HG02870 (cell line): Measurements from ENCODE around the gene TTLL11.
"Not testable (repeated sequence)": the region's sequence is repeated elsewhere in the genome, so short reads cannot be mapped to it uniquely, and the experiment has no call there.

Experiments
- ATAC-seq: cut with Tn5 transposase; IDR thresholded peaks from one replicate; pipeline ENCODE4 v1.9.1; 2021; ENCODE audit warnings: mild to moderate bottlenecking, moderate library complexity; ENCODE audit not compliant: unreplicated experiment

TTLL11 gene

GRCh38 chr9:122125509-122126330 lies 32.6 kb upstream of the TTLL11 start:
- ATAC-seq, result no peak

- ATAC-seq, result peak; percentile 69
Measured at GRCh38 chr9:122125158-122125508, 32.0 kb upstream of the TTLL11 start.

DNA sequence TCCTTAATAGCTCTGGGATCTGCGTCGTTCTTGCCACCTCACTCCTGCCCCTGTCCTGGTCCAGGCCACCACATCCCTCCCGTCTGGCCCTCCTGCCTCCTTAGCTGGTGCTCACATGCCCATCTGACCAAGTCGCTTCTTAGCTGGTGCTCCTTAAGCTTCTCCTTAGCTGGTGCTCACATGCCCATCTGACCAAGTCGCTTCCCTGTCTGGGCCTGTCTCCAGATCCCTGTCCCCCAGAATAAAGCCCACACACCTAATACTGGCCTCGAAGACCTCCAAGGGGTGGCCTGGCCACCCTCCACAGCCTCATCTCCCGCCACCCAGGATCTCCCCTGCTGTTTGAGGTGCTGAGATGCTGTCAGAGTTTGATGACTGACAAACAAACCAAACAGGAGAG lies 31.4 kb upstream of the TTLL11 start:
- no peak for ATAC-seq

DNA sequence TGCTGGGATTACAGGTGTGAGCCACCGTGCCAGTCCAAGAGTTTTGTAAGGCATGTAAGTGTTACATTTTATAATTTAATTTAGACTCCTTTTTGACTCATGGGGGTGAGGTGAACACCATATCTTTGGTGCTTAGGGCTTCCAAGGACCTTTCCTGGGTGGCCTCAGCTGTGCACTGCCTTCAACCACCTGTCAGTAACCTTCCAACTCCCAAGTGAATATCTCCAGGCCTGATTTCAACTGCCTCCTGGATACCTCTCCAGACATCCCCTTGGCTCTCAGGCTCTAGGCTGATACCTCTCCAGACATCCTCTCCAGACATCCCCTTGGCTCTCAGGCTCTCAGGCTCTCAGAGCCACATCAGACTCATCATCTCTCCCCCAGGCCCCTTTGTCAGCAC lies 30.9 kb upstream of the TTLL11 start:
- ATAC-seq, result no peak

GRCh38 chr9:122122903-122123632 lies 30.0 kb upstream of the TTLL11 start:
- ATAC-seq, result peak; percentile 46

DNA sequence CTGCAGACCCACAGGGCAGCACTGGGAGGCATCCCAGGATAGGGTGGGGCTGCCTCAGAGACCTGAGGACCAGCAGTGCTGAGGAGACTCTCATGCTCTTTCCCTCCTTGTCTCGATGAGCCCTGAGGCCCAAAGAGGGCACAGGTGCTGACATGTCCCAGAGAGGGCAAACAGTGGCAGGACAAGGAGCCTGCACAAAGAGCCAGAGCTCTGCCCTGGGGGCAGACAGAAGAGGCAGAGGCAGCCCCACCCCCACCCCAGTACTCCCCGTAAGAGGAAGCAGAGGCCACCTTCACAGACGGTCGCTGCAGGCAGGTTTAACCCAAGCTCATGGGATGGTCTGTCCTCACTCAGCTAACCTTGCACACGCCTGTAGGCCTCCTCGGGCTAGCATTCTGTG lies 29.4 kb upstream of the TTLL11 start:
- ATAC-seq, result no peak

DNA sequence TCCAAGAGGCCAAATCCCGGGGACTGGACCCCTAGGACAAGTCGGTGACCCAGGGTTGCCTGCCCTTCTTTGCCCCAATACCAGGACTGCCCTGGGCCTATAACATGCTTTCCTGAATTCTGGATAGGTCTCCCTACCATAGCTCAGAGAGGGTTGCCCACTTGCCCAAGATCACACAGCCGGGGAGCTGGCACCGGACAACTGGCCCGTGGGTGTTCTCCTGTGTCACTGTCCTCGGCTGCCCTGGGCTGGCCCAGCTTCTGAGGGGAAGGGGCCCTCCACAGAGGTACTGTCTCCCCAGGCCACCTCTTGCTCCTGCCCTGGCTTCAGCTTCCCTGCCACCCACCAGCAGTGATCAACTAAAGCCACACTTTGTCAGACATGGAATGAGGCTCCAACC lies 28.8 kb upstream of the TTLL11 start:
- ATAC-seq, result no peak

GRCh38 chr9:122121391-122121790 lies 28.3 kb upstream of the TTLL11 start:
- no peak for ATAC-seq

GRCh38 chr9:122120316-122121071 lies 27.4 kb upstream of the TTLL11 start:
- ATAC-seq, result no peak

DNA sequence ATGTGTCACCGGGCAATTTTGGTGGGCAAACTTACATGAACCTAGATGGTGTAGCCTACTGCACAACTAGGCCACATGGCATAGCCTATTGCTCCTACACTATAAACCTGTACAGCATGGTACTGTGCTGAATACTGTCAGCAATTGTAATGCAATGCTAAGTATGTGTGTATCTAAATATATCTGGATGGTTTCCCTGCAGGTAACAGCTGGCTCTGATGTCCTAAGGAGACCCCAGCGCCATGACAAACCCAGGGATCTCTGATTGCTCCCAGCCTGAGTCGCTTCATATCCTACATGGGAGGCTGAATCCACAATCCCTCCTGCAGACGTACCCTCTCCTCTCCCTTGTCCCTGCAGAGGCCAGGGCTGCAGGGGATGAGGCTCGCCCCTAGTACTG lies 26.6 kb upstream of the TTLL11 start:
- no peak for ATAC-seq

DNA sequence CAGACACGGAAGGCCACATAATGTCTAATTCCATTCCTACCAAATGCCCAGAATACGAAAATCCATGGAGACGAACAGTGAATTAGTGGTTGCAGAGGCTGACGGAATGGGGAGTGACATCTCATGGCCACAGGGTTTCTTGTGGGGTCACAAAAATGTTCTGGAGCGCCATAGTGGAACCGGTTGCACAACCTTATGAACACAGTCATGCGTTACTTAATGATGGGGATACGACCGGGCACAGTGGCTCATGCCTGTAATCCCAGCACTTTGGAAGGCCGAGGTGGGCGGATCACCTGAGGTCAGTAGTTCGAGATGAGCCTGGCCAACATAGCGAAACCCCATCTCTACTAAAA lies 26.0 kb upstream of the TTLL11 start:
- ATAC-seq, result no peak

GRCh38 chr9:122118343-122119165 lies 25.4 kb upstream of the TTLL11 start:
- ATAC-seq, result no peak

GRCh38 chr9:122117241-122117640 lies 24.1 kb upstream of the TTLL11 start:
- ATAC-seq, result not testable (repeated sequence)

DNA sequence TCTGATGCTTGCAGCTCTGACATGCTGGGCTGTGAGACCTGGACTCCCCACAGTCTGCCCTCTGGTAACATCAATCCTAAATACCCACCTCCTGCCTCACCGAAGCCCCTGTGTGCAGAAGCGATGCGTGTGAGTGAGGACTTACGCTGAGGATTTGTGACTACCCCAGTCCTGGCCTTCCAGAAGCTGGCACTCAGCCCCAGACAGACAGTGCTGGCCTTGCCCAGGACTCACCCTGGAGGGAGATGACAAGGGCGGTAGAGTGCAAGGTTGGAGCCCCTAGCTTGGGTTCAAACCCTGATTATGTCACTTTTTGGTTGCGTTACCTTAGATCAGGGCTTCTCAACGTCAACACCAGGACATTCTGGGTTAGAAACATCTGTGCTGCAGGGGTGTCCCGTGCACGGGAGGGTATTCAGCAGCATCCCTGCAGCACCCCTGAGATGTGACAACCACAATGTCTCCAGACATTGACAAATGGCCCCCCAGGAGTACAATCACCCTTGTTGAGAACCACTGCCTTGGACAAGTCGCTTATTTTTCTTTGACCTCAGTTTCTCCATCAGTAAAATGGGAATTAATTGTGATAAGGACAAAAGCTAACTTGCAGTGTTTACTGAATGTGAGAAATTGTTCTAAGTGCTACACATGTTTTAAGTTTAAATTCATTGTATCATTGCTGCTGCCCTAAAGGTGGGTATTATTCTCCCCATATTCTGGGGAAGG lies 23.5 kb upstream of the TTLL11 start:
- no peak for ATAC-seq

DNA sequence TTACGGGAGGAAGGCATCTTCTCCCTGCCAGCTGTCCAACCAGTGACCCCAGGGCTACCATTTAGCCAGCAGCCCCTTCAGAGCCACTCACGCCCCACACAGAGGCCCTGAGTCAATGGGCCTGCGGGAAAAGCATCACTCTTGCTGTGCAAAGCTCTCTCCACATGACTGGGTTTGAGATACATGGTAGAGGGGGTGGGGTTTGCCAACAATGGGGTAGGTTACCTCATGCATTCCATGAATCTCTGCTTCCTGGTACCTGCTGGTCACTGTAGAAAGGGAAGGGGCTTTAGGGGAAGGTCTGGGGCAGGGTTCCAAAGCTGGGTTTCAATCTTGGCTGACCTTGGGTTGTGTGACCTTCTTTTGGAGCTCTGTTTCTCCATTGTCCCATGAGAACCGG lies 22.9 kb upstream of the TTLL11 start:
- ATAC-seq, result no peak

GRCh38 chr9:122115176-122116035 lies 22.3 kb upstream of the TTLL11 start:
- no peak for ATAC-seq

GRCh38 chr9:122113574-122113973 lies 20.5 kb upstream of the TTLL11 start:
- ATAC-seq, result no peak

GRCh38 chr9:122112238-122112637 lies 19.1 kb upstream of the TTLL11 start:
- no peak for ATAC-seq

DNA sequence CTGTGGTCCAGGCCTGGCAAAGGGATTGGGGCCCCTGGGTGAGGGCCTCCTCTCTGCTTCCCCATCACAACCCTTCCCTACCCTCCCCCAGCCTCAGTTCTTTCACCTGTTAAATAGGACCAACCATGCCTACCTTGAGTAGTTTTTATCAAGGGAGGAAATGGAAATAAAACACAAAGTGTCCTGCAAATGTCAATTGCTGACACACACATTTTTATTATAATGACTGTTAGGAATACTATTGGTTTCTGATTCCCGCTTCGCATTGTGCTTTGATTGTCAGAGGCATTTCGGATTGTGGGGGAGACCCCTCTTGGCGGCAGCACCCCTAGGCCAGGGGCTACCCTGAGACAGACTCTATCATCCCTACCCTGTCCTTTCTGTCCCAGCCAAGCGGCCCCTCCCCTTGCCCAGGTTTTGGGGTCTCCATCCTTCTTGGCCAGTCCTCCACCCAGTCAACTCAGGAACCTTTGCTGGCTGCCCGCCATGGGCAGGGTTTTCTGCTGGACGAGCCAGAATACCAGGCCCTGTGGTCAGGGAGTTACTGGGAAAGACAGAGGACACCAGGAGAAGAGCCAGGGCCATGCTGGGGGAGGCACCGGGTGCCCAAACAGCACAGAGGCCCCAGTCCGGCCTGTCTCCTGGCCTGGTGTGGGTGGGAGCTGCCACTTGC lies 18.4 kb upstream of the TTLL11 start:
- ATAC-seq, result no peak
